DND-41 (cell line): ENCODE data around the gene ARID5A.

Source experiments
- ATAC-seq: fragments of 200-7000 bp; cut with Tn5 transposase; 3 replicates; pipeline ENCODE4 v1.9.1; 2021; ENCODE audit warnings: low read depth; ENCODE audit not compliant: insufficient read depth
- DNase-seq: peaks from one replicate; pipeline ENCODE4 v3.0.0-alpha.2; 2020
- H2AFZ ChIP-seq: 2 replicates; pipeline ENCODE4 v1.6.0; 2012; ENCODE audit warnings: low read depth, low read length
- H3K27ac ChIP-seq: 2 replicates; pipeline ENCODE4 v1.5.1; 2012; ENCODE audit warnings: low read length, inconsistent platforms
- H3K27me3 ChIP-seq: fragments of 200-600 bp; sonication (generic); 2 replicates; pipeline ENCODE4 v1.6.0; 2012; ENCODE audit warnings: low read length, mild to moderate bottlenecking, inconsistent platforms; ENCODE audit not compliant: insufficient read depth, poor library complexity
- H3K36me3 ChIP-seq: 2 replicates; pipeline ENCODE4 v1.5.1; 2012; ENCODE audit warnings: low read length, inconsistent platforms; ENCODE audit not compliant: insufficient read depth
- H3K4me1 ChIP-seq: 2 replicates; pipeline ENCODE4 v1.5.1; 2012; ENCODE audit warnings: mild to moderate bottlenecking, low read length; ENCODE audit not compliant: insufficient read depth
- H3K4me2 ChIP-seq: 2 replicates; pipeline ENCODE4 v1.6.0; 2012; ENCODE audit warnings: mild to moderate bottlenecking, moderate library complexity, low read length, inconsistent platforms; ENCODE audit not compliant: insufficient read depth
- H3K4me3 ChIP-seq, 2 experiments: fragments of 200-600 bp in 1 of 2; shearing (Covaris generic) in 1 of 2; 2 replicates each; pipeline ENCODE4 v1.5.1; 2012 to 2016; ENCODE audit warnings: inconsistent platforms in 2 of 2, low read length in 2 of 2, mild to moderate bottlenecking in 2 of 2, low read depth in 1 of 2, moderate library complexity in 1 of 2
- H3K79me2 ChIP-seq: 2 replicates; pipeline ENCODE4 v1.6.0; 2012; ENCODE audit warnings: low read length, inconsistent platforms; ENCODE audit not compliant: insufficient read depth
- H3K9ac ChIP-seq: 2 replicates; pipeline ENCODE4 v1.6.0; 2012; ENCODE audit warnings: low read depth, mild to moderate bottlenecking, inconsistent platforms, low read length, moderate library complexity
- H3K9me3 ChIP-seq: 2 replicates; pipeline ENCODE4 v1.5.1; 2012; ENCODE audit warnings: low read length, moderate library complexity, mild to moderate bottlenecking, inconsistent platforms; ENCODE audit not compliant: insufficient read depth, severe bottlenecking
- H4K20me1 ChIP-seq: 2 replicates; pipeline ENCODE4 v1.6.0; 2012; ENCODE audit warnings: low read length; ENCODE audit not compliant: insufficient read depth
- EZH2 ChIP-seq: IDR thresholded peaks from 3 replicates; pipeline ENCODE4 v1.6.1; 2012; ENCODE audit warnings: borderline replicate concordance, low read depth, mild to moderate bottlenecking, moderate library complexity, low read length, inconsistent platforms; ENCODE audit not compliant: severe bottlenecking
- TF ChIP-seq, protein P1 (sequence below): IDR thresholded peaks from 2 replicates; pipeline ENCODE4 v1.5.1; 2012; ENCODE audit warnings: borderline replicate concordance, low read length, moderate library complexity, mild to moderate bottlenecking; ENCODE audit not compliant: poor library complexity, severe bottlenecking; ENCODE audit errors: extremely low read depth

ARID5A gene

DNA sequence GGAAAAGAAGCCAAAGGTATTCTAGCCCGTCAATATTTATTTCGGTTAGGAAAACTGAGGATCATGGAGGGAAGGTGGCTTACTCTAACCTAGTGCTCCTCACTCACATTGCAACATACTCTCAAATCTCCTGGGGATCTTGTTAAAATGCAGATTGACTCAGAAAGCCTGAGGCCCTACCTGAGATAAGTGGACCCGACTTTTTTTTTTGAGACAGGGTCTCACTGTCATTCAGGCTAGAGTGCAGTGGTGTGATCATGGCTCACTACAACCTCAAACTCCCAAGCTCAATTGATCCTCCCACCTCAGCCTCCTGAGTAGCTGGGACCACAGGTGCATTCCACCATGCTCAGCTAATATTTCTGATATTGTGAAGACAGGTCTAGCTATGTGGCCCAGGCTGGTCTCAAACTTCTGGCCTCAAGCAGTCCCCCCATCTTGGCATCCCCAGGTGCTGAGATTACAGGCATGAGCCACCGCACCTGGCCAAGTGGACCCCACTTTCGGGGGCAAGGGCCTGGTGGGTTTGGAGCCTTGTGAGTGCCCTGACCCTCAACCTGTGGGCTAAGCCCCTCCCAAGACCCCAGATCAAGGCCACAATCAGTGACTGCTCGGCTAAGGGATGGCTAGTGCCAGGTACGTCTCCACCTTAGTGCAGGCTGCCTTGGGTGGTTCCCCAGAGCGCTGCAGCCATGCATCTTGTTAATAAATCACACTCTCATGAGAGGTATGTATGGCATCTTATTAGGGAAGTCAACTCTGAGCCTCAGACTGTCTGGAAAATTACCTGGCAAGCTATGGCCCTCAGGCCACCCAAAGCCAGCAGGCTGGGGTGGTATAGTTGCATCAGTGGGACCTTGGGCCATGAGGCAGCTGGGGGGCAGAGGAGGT lies 30.3 kb upstream of the ARID5A start:
- Histone ChIP-seq H3K79me2 (no peaks in the 10 kb centered on the region), H3K36me3 (no peaks in the 10 kb centered on the region), H4K20me1 (no peaks in the 10 kb centered on the region; the same call in none of the 2 replicates), H3K27ac (no peak overlapping the region), H2AFZ (no peak overlapping the region), H3K9ac (no peak overlapping the region), H3K4me3 (no peak overlapping the region), H3K27me3 (peaks cover 2% of the 10 kb centered on the region), H3K4me1 (peaks cover 8% of the 10 kb centered on the region), H3K4me2 (no peak overlapping the region), H3K9me3 (no peaks in the 10 kb centered on the region)
- no peak for ATAC-seq
- TF ChIP-seq EZH2, result no peak
- TF ChIP-seq, protein P1, sequence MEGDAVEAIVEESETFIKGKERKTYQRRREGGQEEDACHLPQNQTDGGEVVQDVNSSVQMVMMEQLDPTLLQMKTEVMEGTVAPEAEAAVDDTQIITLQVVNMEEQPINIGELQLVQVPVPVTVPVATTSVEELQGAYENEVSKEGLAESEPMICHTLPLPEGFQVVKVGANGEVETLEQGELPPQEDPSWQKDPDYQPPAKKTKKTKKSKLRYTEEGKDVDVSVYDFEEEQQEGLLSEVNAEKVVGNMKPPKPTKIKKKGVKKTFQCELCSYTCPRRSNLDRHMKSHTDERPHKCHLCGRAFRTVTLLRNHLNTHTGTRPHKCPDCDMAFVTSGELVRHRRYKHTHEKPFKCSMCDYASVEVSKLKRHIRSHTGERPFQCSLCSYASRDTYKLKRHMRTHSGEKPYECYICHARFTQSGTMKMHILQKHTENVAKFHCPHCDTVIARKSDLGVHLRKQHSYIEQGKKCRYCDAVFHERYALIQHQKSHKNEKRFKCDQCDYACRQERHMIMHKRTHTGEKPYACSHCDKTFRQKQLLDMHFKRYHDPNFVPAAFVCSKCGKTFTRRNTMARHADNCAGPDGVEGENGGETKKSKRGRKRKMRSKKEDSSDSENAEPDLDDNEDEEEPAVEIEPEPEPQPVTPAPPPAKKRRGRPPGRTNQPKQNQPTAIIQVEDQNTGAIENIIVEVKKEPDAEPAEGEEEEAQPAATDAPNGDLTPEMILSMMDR, result no peak
- no peak for DNase-seq

- no peaks in the 10 kb centered on the region for H3K79me2 ChIP-seq
- H3K4me2 ChIP-seq, result no peak overlapping the region
- H3K36me3 ChIP-seq, result no peaks in the 10 kb centered on the region
- H3K27me3 ChIP-seq, result peaks cover 3% of the 10 kb centered on the region
- ATAC-seq (no peak), DNase-seq (no peak)
- no peak overlapping the region for H3K4me3 ChIP-seq
- no peak for TF ChIP-seq EZH2
- TF ChIP-seq, protein P1, result no peak
- H2AFZ ChIP-seq, result no peak overlapping the region
- peaks cover 8% of the 10 kb centered on the region for H3K4me1 ChIP-seq
- H4K20me1 ChIP-seq, result no peaks in the 10 kb centered on the region; the same call in none of the 2 replicates
- no peak overlapping the region for H3K9ac ChIP-seq
- no peaks in the 10 kb centered on the region for H3K9me3 ChIP-seq
- no peak overlapping the region for H3K27ac ChIP-seq
Measured at GRCh38 chr2:96506907-96507240, 29.7 kb upstream of the ARID5A start.

DNA sequence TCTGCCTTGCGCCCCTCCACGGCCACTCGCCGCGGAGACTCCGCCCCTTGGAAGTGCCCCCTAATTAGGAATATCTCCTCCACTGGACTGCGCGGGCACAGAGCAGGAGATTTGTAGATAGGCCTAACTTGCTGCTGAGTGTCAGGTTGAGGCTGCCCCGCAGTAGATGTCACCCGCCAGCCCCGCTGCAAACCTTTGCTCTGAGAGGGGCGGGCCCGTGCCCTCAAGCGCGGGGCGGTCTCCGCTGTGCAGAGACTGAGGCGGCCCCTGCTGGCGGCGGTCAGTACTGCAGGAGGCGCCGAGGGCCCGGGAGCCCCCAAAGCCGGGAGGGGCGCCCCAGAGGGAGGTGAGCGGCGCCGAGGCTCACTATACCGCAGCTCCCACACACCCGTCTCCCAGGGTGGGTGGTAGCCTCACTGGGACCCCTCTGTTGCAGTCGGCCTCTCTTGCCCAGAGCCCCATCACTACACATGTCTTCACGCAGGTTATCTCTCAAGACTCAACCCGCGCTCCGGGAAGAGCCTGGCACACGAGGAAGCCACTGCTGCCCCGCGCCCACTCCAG lies 28.5 kb upstream of the ARID5A start:
- no peak overlapping the region for H3K27ac ChIP-seq
- H3K36me3 ChIP-seq, result no peaks in the 10 kb centered on the region
- ATAC-seq (peak; percentile 94), DNase-seq (peak; percentile 82)
- H3K79me2 ChIP-seq, result no peaks in the 10 kb centered on the region
- H3K9ac ChIP-seq, result no peak overlapping the region
- peaks cover 8% of the 10 kb centered on the region for H3K4me1 ChIP-seq
- H3K9me3 ChIP-seq, result no peaks in the 10 kb centered on the region
- no peak for TF ChIP-seq EZH2
- TF ChIP-seq, protein P1, result peak; percentile 92
- peak overlapping the region in 1 of 2 experiments; percentile 35; a peak in 1 of 4 replicates for H3K4me3 ChIP-seq
- no peaks in the 10 kb centered on the region; the same call in none of the 2 replicates for H4K20me1 ChIP-seq
- H3K27me3 ChIP-seq, result peaks cover 3% of the 10 kb centered on the region
- peak overlapping the region; percentile 80 for H2AFZ ChIP-seq
- H3K4me2 ChIP-seq, result peak overlapping the region; percentile 62
